HG02943 (cell line): Measurements from ENCODE around the gene ADARB2.
"Not testable (repeated sequence)": the region's sequence is repeated elsewhere in the genome, so short reads cannot be mapped to it uniquely, and the experiment has no call there.

Experiments used
- ATAC-seq: cut with Tn5 transposase; IDR thresholded peaks from one replicate; pipeline ENCODE4 v1.9.1; 2021; ENCODE audit warnings: mild to moderate bottlenecking, low read depth, moderate library complexity; ENCODE audit not compliant: unreplicated experiment

ADARB2 gene

GRCh38 chr10:1264001-1264400 is 473.3 kb downstream of the ADARB2 start:
- no peak for ATAC-seq

- ATAC-seq = no peak
Observed at GRCh38 chr10:1257274-1257673, 480.1 kb downstream of the ADARB2 start.

- no peak for ATAC-seq
Observed at GRCh38 chr10:1256432-1256725, 480.9 kb downstream of the ADARB2 start.

GRCh38 chr10:1255600-1256431 is 481.5 kb downstream of the ADARB2 start:
- ATAC-seq = no peak

- no peak for ATAC-seq
Observed at GRCh38 chr10:1255118-1255517, 482.2 kb downstream of the ADARB2 start.

- ATAC-seq = no peak
Observed at GRCh38 chr10:1253523-1254353, 483.6 kb downstream of the ADARB2 start.

GRCh38 chr10:1251769-1252168 is 485.6 kb downstream of the ADARB2 start:
- no peak for ATAC-seq

GRCh38 chr10:1249142-1249920 is 488.0 kb downstream of the ADARB2 start:
- ATAC-seq = no peak

GRCh38 chr10:1248262-1248630 is 489.1 kb downstream of the ADARB2 start:
- not testable (repeated sequence) for ATAC-seq

- no peak for ATAC-seq
Observed at GRCh38 chr10:1247598-1248261, 489.6 kb downstream of the ADARB2 start.

GRCh38 chr10:1244493-1244892 is 492.8 kb downstream of the ADARB2 start:
- no peak for ATAC-seq

GRCh38 chr10:1243486-1244234 is 493.7 kb downstream of the ADARB2 start:
- no peak for ATAC-seq

- ATAC-seq = no peak
Observed at GRCh38 chr10:1242975-1243374, 494.4 kb downstream of the ADARB2 start.

GRCh38 chr10:1241973-1242935 is 495.1 kb downstream of the ADARB2 start:
- no peak for ATAC-seq

- ATAC-seq = no peak
Observed at GRCh38 chr10:1241322-1241890, 495.9 kb downstream of the ADARB2 start.

- no peak for ATAC-seq
Observed at GRCh38 chr10:1240341-1240775, 497.0 kb downstream of the ADARB2 start.

- no peak for ATAC-seq
Observed at GRCh38 chr10:1233031-1233430, 504.3 kb downstream of the ADARB2 start.

GRCh38 chr10:1232164-1232911 is 505.0 kb downstream of the ADARB2 start:
- ATAC-seq = no peak
